ENCODE measurements around the gene NHEJ1. TPM values are rescaled to one million over a fixed set of nuclear protein-coding genes. Genes with fewer than 3 reads are reported as not detected.

Gene NHEJ1
- total RNA-seq, result 10 to 100 TPM; 16.7 to 22.8 TPM

DNA sequence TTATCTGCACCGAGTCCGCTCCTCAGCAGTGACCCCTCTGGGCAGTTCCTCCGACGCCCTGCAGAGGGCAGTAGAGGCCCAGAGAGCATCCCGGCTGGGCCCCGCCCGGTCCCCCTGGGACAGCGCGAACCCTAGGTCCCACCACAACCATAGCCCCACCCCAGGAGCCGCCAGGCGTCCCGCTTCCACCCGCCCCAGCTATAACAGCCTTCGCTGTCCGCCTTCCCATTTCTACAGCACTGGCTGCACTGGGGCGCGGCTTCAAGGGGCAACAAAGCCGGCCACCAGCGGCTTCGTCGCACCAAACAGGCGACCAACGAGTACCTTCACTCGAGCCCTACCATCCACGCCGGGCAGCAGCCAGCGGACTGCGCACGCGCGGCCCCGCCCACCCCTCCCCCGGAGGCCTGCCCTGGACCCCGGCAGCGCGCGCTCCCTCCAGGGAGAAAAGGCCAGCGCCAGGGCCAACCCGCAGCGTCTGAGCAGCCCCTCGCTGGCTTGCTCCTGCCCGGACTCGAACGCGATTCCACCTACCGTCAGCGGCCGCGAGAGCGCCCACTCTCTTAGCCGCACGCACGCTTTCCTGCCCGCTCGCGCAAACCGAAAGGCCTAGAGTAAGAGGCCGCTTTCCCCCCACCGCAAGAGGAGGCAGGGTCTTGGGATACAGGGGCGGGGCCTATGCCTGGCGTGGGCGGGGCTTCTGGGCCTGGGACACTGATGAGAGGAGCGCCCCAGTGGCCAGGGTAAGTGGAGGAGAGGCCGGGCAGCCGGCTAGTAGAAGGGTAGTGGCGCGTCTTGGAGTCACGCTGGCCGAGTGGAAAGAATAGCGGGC, at the start of gene NHEJ1:
TSS of gene NHEJ1 (minus strand) at position 630 of the 832 bp plus-strand sequence. CDS start 2,453 bp downstream, outside the sequence.

GRCh38 chr2:219206328-219207133, 45.9 kb upstream of the NHEJ1 start, which contains the start of gene ZFAND2B:
ZFAND2B (plus strand) TSS chr2:219206782; CDS start chr2:219206988, 206 bp downstream.

GRCh38 chr2:219177552-219178376, 17.1 kb upstream of the NHEJ1 start, which contains the start of gene RETREG2:
RETREG2 (plus strand) TSS chr2:219178275; CDS start chr2:219178353, 78 bp downstream.

DNA sequence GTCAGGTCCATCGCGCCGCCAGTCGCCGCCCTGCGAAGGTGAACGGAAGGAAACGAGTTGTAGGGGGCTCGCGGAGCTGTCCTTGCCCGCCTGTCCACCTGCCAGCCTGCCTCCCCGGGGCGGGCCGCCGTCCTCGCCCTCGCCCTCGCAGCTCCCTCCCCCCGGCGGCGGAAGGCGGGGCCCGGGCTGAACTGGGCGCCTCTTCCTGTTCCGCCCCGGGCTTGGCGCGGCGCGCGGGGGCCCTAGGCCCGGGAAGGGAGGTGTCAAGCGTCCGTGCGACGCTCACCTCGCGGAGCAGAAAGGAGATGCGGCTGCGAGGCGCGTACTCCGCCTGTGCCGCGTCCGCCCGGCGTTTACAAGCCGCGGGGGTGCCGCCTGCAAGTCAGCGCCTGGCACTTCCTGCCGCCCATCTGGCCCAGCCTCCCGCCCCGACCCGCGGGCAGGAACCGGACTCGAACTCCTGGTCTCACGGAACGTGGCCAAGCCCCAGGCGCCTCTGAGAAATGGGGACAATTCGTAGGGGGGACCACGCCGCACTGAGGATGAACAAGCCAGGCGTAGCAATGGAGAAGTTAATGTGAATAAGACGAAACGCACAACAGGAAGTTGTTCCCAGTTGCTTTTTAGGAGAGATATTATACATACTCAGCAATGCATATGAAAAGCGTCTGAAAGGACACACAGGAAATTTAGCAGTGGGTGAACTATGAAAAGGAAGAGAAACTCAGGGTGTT, 16.4 kb upstream of the NHEJ1 start, which contains the start of gene CNPPD1:
TSS of gene CNPPD1 (minus strand) at position 108 of the 734 bp plus-strand sequence. CDS start at position 11, 97 bp downstream.

GRCh38 chr2:219169930-219170654, 9.5 kb upstream of the NHEJ1 start, which contains the start of gene SLC23A3:
SLC23A3 (minus strand) TSS chr2:219170029; CDS start chr2:219169984, 45 bp downstream.

GRCh38 chr2:219060821-219061791, 99.5 kb downstream of the NHEJ1 start, which contains the start of gene IHH:
IHH (minus strand) TSS chr2:219060921; CDS start chr2:219060467, 454 bp downstream.

DNA sequence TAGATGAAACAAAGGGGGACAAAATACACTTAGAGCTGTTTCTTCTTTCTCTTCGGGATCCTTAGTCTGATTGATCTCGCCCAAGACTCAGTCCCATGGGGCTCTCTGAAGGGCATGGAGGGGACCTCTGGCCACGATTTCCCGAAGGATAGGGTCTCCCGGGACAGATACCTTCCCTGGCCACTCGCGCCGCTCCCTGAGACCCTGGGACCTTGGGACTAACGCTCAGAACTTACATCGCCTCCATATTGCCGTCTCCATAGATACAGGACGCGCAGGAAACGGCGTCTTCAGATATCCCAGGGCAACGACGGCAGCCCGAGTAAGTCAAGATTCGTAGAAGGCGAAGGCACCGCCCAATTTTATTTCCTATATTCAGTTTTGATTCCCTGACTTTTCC, 119.4 kb downstream of the NHEJ1 start, which contains the start of gene CFAP65:
TSS of gene CFAP65 (minus strand) at position 265 of the 400 bp plus-strand sequence. CDS start 2,468 bp downstream, outside the sequence.

Small RNA genes lying within 50 kb of the gene (microRNA-seq; reads per million reads assigned to microRNA genes)
- gene MIR3131 (ENCODE audit: borderline microRNAs expressed, borderline replicate concordance), result not detected

Other genes with a start within 250 kb of the NHEJ1 start
- gene CDK5R2, start 201.1 kb downstream of the NHEJ1 start, total RNA-seq, result not detected
- not detected for gene FEV, start 175.6 kb downstream of the NHEJ1 start, total RNA-seq
- gene CRYBA2, start 167.4 kb downstream of the NHEJ1 start, total RNA-seq, result not detected
- not detected for gene CFAP65, start 119.3 kb downstream of the NHEJ1 start, total RNA-seq
- gene IHH, start 99.9 kb downstream of the NHEJ1 start, total RNA-seq, result under 1 TPM in 1 of 2 experiments, not detected in 1; 0.10 TPM
- gene SLC23A3, start 9.2 kb upstream of the NHEJ1 start, total RNA-seq, result 1 to 10 TPM; 1.6 to 2.5 TPM
- gene CNPPD1, start 16.1 kb upstream of the NHEJ1 start, total RNA-seq, result 10 to 100 TPM; 65.5 to 67.9 TPM
- 100 to 1,000 TPM in 1 of 2 experiments, 10 to 100 TPM in 1; 99.6 to 106 TPM for gene RETREG2, start 17.5 kb upstream of the NHEJ1 start, total RNA-seq
- gene ZFAND2B, start 46.0 kb upstream of the NHEJ1 start, total RNA-seq, result 10 to 100 TPM; 52.4 to 54.4 TPM
- 10 to 100 TPM; 11.0 to 11.8 TPM for gene ABCB6, start 58.1 kb upstream of the NHEJ1 start, total RNA-seq
- gene ATG9A, start 68.8 kb upstream of the NHEJ1 start, total RNA-seq, result 10 to 100 TPM; 50.3 to 54.3 TPM
- 100 to 1,000 TPM; 149 to 167 TPM for gene ANKZF1, start 69.0 kb upstream of the NHEJ1 start, total RNA-seq
- 1 to 10 TPM; 2.9 to 4.9 TPM for gene GLB1L, start 84.6 kb upstream of the NHEJ1 start, total RNA-seq
- 10 to 100 TPM; 35.1 to 36.1 TPM for gene STK16, start 84.7 kb upstream of the NHEJ1 start, total RNA-seq
- not detected for gene TUBA4B, start 92.4 kb upstream of the NHEJ1 start, total RNA-seq
- 100 to 1,000 TPM; 217 to 228 TPM for gene TUBA4A, start 93.1 kb upstream of the NHEJ1 start, total RNA-seq
- 10 to 100 TPM; 40.7 to 42.6 TPM for gene DNAJB2, start 118.6 kb upstream of the NHEJ1 start, total RNA-seq
- not detected for gene PTPRN, start 148.6 kb upstream of the NHEJ1 start, total RNA-seq
- not detected for gene RESP18, start 171.9 kb upstream of the NHEJ1 start, total RNA-seq
- gene DNPEP, start 227.1 kb upstream of the NHEJ1 start, total RNA-seq, result 10 to 100 TPM; 53.6 to 64.0 TPM